Measurements from ENCODE around the gene IDH3A. TPM values are rescaled to one million over a fixed set of nuclear protein-coding genes. Genes with fewer than 3 reads are reported as not detected.

IDH3A gene
- total RNA-seq, 1 donor from 2014 or later, result 17.7 TPM

DNA sequence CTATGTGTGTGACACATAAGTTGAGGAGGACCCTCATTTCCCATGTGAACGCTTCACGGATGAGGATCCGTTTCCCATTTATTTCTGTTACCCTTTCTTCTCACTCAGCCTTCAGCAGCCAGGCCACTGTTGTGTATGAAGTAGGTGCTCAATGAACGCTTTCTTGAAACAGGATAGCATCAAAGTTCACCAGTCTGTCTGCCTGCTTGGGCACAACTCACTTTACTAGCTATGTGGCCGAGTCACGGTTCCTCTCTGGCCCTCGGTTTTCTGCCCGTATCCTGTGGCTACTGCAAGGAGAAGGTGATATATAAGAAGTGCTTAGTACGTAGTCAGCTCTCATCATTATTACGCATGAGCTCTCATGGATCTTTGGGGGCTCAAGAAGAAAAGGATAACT is 62.8 kb downstream of the IDH3A start:
- intact Hi-C loops (cut with DNase I), result no loop called here
- DNase-seq (ENCODE audit: low spot score in 2 of 2), result peak in 1 of 2 donors; percentile 9
- H3K27ac ChIP-seq, result no peak overlapping the region

DNA sequence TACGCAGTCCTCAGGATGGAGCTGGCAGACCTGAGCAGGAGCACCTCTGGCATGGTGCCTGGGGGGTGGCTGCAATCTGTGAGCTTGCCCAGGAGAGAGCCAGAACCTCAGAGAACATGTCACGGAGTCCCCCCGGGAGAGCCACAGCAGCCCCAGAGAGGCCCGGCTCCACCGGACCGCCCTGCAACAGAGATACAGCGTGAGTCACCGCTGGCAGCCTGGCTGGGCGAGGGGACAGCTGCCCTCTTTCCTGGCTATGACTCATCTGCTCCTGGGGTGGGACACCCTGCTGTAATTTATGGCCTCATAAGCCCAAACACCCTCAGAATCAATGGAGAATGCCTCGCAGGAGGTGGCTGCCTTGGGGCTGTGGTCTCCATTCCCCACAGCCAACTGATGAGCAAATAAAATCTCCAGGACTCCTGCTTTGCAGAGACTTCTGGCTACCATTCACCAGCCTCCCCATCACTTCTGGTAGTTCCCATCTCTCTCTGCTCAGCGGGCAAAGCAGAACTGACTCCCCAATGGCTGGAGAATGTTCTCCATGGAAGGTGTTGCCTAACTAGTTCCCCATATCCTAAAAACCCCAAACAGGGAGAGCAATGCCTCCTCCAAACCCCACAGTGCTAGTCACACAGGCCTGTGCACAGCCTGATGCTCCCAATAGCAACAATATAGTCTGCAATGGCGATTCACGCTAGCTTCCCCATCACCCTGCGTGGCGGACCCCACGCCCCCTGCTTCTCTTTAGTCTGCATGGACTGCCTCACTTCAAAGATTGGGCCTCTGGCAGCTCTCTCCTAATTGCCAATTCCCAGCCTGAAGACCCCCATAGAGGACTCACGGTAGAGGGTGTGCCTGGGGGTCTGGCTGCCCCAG is 63.6 kb downstream of the IDH3A start:
- H3K4me1 ChIP-seq, result no peaks in the 10 kb centered on the region
- H3K4me3 ChIP-seq, result no peak overlapping the region
- TF ChIP-seq, protein P1, sequence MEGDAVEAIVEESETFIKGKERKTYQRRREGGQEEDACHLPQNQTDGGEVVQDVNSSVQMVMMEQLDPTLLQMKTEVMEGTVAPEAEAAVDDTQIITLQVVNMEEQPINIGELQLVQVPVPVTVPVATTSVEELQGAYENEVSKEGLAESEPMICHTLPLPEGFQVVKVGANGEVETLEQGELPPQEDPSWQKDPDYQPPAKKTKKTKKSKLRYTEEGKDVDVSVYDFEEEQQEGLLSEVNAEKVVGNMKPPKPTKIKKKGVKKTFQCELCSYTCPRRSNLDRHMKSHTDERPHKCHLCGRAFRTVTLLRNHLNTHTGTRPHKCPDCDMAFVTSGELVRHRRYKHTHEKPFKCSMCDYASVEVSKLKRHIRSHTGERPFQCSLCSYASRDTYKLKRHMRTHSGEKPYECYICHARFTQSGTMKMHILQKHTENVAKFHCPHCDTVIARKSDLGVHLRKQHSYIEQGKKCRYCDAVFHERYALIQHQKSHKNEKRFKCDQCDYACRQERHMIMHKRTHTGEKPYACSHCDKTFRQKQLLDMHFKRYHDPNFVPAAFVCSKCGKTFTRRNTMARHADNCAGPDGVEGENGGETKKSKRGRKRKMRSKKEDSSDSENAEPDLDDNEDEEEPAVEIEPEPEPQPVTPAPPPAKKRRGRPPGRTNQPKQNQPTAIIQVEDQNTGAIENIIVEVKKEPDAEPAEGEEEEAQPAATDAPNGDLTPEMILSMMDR (IDR thresholded peaks at IDR 0.05), result no peak
- no peaks in the 10 kb centered on the region for H3K9me3 ChIP-seq
- H3K27ac ChIP-seq, result no peak overlapping the region
- peak in 1 of 2 donors; percentile 67 for DNase-seq (ENCODE audit: low spot score in 2 of 2)
- H3K36me3 ChIP-seq, result no peaks in the 10 kb centered on the region
- H3K27me3 ChIP-seq, result no peaks in the 10 kb centered on the region
- intact Hi-C loops (cut with DNase I), result no loop called here

More for the DNA sequence above, 62.8 kb downstream of the IDH3A start:
- no peak overlapping the region for H3K4me3 ChIP-seq
- H3K4me1 ChIP-seq, result no peaks in the 10 kb centered on the region
- no peaks in the 10 kb centered on the region for H3K36me3 ChIP-seq
- TF ChIP-seq, protein P1 (IDR thresholded peaks at IDR 0.05), result no peak
- no peaks in the 10 kb centered on the region for H3K27me3 ChIP-seq
- no peaks in the 10 kb centered on the region for H3K9me3 ChIP-seq

DNA sequence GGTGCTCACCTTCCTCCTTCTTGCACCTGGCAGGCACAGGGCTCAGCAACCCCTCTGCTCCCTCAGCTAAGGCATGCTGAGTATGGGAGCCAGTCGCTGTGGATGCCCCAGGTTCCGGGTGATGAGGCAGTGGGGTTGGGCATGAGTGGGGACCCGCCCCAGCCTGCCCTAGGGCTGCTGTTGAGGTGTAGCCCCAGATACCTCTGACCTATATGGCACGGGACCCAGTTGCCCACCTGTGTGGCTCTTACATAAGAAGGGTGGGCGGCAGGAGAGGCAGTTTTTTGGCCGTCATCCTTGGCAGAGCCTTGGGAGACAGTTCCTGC is 64.2 kb downstream of the IDH3A start:
- Histone ChIP-seq H3K4me1 (no peaks in the 10 kb centered on the region), H3K4me3 (no peak overlapping the region), H3K36me3 (no peaks in the 10 kb centered on the region), H3K9me3 (no peaks in the 10 kb centered on the region), H3K27ac (no peak overlapping the region), H3K27me3 (no peaks in the 10 kb centered on the region)
- intact Hi-C loops (cut with DNase I), result no loop called here
- DNase-seq (ENCODE audit: low spot score in 2 of 2), result peak in 1 of 2 donors; percentile 47
- TF ChIP-seq, protein P1 (IDR thresholded peaks at IDR 0.05), result no peak

DNA sequence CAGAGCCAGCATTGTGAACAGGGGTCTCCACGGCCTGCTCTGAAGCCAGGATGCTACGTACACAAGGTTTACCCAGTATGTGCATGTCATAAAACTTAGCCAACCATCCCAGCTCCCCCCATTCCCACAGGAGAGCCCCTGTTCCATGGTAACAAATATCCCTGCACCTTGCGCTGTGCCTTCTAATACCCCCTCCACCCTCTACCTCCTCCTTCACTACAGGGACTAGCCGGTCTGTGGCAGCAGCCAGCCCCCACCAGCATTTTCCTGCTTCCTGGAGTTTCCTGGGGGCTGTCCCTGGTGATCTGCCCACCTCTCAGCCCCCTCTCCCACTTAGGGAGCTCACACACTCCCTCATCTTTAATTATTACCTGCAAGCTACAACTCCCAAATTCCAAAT is 64.8 kb downstream of the IDH3A start:
- H3K27ac ChIP-seq, result no peak overlapping the region
- H3K4me1 ChIP-seq, result no peaks in the 10 kb centered on the region
- no peaks in the 10 kb centered on the region for H3K27me3 ChIP-seq
- no peaks in the 10 kb centered on the region for H3K36me3 ChIP-seq
- TF ChIP-seq, protein P1 (IDR thresholded peaks at IDR 0.05), result no peak
- DNase-seq (ENCODE audit: low spot score in 2 of 2), result peak in 1 of 2 donors; percentile 21
- H3K9me3 ChIP-seq, result no peaks in the 10 kb centered on the region
- H3K4me3 ChIP-seq, result no peak overlapping the region
- intact Hi-C loops (cut with DNase I), result no loop called here

DNA sequence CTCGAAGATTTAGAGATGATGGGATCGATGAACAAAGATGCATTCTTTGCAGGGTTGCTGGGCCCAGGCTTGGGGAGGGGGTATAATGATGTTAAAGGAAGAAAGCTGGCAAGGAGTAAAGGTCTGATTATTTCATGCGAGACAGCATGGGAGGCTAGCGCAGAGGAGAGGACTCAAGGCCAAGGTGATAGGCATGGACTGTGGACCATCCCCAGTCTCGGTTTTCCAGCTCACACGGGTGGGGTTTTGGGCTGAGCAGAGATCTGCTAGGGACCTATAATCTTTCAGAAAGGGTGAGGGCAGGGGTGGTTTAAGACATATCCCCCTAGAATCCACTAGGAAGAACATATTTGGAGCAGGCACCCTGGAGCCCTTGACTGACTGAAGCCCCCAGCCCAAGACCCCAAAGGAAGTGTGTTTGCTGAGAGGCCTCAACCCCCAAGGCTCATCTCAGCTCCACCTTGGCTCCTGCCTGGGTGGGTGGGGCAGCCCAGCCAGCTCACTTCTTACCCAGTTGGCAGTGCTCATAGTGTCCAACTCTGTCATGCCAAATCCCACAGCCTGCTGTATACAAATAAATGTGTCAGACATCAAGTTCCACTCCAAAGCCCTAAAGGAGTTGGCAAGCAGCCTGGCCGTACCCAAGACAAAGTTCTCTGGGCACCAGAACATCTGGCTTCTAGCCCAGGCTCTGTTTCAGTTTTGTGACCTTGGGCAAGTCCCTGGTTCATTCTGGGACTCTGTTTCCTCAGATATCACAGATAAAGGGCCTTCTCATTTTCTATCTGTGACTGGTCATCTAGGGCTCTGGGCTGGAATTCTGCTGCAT is 67.3 kb downstream of the IDH3A start:
- Histone ChIP-seq H3K27ac (no peak overlapping the region), H3K36me3 (no peaks in the 10 kb centered on the region), H3K9me3 (no peaks in the 10 kb centered on the region), H3K27me3 (no peaks in the 10 kb centered on the region), H3K4me3 (no peak overlapping the region), H3K4me1 (no peaks in the 10 kb centered on the region)
- DNase-seq (ENCODE audit: low spot score in 2 of 2), result no peak
- intact Hi-C loops (cut with DNase I), result no loop called here
- TF ChIP-seq, protein P1 (IDR thresholded peaks at IDR 0.05), result no peak
